ENCODE results near the gene AKR1C8.

AKR1C8 gene

DNA sequence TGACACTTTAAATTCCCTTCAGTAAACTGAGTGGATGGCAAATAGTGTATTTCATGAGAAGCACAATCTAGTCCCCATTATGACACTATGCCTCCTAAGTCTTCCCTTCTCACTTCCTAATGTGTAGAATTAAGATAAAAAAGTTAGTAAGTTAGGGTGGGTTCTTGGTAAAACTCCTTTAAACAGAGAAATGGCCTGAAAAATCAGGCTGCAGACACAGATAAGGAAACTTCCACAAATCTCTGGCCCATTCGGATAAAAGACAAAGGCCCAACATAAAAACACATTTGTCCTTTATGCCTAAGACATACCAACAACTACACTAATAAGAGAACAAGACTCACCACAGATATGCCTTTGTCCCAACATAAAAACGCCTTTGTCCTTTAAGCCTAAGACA lies 21.5 kb downstream of the AKR1C8 start (continued):
- TF ChIP-seq, protein P1, sequence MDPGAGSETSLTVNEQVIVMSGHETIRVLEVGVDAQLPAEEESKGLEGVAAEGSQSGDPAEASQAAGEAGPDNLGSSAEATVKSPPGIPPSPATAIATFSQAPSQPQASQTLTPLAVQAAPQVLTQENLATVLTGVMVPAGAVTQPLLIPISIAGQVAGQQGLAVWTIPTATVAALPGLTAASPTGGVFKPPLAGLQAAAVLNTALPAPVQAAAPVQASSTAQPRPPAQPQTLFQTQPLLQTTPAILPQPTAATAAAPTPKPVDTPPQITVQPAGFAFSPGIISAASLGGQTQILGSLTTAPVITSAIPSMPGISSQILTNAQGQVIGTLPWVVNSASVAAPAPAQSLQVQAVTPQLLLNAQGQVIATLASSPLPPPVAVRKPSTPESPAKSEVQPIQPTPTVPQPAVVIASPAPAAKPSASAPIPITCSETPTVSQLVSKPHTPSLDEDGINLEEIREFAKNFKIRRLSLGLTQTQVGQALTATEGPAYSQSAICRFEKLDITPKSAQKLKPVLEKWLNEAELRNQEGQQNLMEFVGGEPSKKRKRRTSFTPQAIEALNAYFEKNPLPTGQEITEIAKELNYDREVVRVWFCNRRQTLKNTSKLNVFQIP (CRISPR knock-in tag; IDR thresholded peaks at IDR 0.05; ENCODE audit: borderline replicate concordance, low read depth): no peak

DNA sequence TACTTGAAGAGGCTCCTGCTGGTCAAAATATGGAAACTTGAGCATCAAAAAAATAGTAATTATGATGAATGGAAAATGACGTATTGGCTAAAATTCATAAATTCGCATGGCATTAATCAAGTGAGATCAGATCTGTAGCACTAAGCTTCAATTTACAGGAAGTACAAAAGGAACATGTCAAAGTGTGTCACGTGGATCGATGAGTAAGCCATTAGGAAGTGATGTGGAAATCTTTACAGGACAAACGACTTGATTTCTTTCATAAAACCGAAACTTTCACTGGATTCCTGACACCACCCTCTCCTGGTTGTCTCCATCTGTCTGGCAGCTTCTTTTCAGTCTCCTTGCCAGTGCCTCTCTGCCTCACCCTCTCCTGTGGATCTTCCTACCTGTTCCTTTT lies 25.8 kb downstream of the AKR1C8 start:
- ATAC-seq: no peak
- TF ChIP-seq, protein P2, sequence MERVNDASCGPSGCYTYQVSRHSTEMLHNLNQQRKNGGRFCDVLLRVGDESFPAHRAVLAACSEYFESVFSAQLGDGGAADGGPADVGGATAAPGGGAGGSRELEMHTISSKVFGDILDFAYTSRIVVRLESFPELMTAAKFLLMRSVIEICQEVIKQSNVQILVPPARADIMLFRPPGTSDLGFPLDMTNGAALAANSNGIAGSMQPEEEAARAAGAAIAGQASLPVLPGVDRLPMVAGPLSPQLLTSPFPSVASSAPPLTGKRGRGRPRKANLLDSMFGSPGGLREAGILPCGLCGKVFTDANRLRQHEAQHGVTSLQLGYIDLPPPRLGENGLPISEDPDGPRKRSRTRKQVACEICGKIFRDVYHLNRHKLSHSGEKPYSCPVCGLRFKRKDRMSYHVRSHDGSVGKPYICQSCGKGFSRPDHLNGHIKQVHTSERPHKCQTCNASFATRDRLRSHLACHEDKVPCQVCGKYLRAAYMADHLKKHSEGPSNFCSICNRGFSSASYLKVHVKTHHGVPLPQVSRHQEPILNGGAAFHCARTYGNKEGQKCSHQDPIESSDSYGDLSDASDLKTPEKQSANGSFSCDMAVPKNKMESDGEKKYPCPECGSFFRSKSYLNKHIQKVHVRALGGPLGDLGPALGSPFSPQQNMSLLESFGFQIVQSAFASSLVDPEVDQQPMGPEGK (CRISPR knock-in tag; IDR thresholded peaks at IDR 0.05; ENCODE audit: borderline replicate concordance): no peak

DNA sequence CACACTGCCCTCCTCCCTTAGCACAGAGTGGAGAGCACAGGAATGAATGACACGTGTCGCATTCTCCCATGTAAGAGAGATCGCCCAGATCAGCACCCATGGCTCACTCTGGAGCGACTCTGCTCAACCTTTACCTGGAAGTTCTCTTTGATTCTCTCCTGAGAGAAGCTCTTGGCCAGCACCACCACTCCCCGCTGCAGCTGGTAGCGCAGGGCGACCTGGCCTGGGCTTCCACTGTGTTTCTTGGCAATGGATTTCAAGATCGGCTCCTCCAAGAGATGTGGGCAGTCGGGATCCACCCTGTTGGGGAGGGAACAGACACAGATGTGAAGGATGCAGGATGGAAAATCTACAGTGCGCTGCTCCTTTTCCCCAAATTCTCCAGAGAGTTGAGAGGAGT lies 27.4 kb downstream of the AKR1C8 start:
- no peak for ATAC-seq
- no peak for TF ChIP-seq ZNF70 (CRISPR knock-in tag; IDR thresholded peaks at IDR 0.05)
- TF ChIP-seq, protein P2 (CRISPR knock-in tag; IDR thresholded peaks at IDR 0.05; ENCODE audit: borderline replicate concordance): no peak
- TF ChIP-seq BACH2 (CRISPR knock-in tag; IDR thresholded peaks at IDR 0.05; ENCODE audit: borderline replicate concordance): no peak
- TF ChIP-seq ZFP30 (CRISPR knock-in tag; IDR thresholded peaks at IDR 0.05): no peak
- no peak for TF ChIP-seq GLIS3 (CRISPR knock-in tag; IDR thresholded peaks at IDR 0.05)
- TF ChIP-seq ZNF565 (CRISPR knock-in tag; conservative IDR thresholded peaks at IDR 0.05; ENCODE audit: low read depth): no peak
- TF ChIP-seq ZNF8 (CRISPR knock-in tag; IDR thresholded peaks at IDR 0.05): no peak
- TF ChIP-seq, protein P3, sequence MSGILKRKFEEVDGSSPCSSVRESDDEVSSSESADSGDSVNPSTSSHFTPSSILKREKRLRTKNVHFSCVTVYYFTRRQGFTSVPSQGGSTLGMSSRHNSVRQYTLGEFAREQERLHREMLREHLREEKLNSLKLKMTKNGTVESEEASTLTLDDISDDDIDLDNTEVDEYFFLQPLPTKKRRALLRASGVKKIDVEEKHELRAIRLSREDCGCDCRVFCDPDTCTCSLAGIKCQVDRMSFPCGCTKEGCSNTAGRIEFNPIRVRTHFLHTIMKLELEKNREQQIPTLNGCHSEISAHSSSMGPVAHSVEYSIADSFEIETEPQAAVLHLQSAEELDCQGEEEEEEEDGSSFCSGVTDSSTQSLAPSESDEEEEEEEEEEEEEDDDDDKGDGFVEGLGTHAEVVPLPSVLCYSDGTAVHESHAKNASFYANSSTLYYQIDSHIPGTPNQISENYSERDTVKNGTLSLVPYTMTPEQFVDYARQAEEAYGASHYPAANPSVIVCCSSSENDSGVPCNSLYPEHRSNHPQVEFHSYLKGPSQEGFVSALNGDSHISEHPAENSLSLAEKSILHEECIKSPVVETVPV (CRISPR knock-in tag; IDR thresholded peaks at IDR 0.05): no peak
- no peak for TF ChIP-seq TOX (CRISPR knock-in tag; IDR thresholded peaks at IDR 0.05; ENCODE audit: borderline replicate concordance)
- TF ChIP-seq CSDC2 (CRISPR knock-in tag; IDR thresholded peaks at IDR 0.05): no peak
- no peak for TF ChIP-seq ZFP3 (CRISPR knock-in tag; IDR thresholded peaks at IDR 0.05)
- no peak for TF ChIP-seq ESRRG (CRISPR knock-in tag; IDR thresholded peaks at IDR 0.05)
- no peak for TF ChIP-seq TCF4 (CRISPR knock-in tag; IDR thresholded peaks at IDR 0.05; ENCODE audit: borderline replicate concordance)
- no peak for TF ChIP-seq RARB (CRISPR knock-in tag; IDR thresholded peaks at IDR 0.05)
- TF ChIP-seq, protein P4, sequence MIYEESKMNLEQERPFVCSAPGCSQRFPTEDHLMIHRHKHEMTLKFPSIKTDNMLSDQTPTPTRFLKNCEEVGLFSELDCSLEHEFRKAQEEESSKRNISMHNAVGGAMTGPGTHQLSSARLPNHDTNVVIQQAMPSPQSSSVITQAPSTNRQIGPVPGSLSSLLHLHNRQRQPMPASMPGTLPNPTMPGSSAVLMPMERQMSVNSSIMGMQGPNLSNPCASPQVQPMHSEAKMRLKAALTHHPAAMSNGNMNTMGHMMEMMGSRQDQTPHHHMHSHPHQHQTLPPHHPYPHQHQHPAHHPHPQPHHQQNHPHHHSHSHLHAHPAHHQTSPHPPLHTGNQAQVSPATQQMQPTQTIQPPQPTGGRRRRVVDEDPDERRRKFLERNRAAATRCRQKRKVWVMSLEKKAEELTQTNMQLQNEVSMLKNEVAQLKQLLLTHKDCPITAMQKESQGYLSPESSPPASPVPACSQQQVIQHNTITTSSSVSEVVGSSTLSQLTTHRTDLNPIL (CRISPR knock-in tag; IDR thresholded peaks at IDR 0.05; ENCODE audit: low read depth): no peak
- no peak for TF ChIP-seq SNAI2 (CRISPR knock-in tag; IDR thresholded peaks at IDR 0.05)

DNA sequence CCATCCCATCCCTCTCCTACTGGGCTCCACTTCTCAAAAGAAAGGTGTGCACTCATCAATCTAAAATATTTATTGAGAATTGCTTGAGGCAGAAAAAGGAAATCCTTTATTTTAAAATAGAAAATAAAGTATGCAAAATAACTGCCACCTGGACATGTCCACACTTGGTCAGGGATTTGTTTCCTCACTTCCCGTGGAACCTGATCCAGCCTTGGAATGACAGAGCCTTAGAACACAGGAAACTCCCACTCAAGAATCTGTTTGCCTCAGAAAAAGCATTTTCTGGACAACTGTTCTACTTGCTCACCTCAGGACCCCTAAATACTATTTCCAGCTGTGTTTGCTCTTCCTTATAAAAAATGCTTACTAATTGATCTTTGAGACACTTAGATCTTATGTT lies 29.0 kb downstream of the AKR1C8 start:
- TF ChIP-seq RARB (CRISPR knock-in tag; IDR thresholded peaks at IDR 0.05) (no peak), ZNF70 (CRISPR knock-in tag; IDR thresholded peaks at IDR 0.05) (no peak), ZFP30 (CRISPR knock-in tag; IDR thresholded peaks at IDR 0.05) (no peak), ZNF565 (CRISPR knock-in tag; conservative IDR thresholded peaks at IDR 0.05; ENCODE audit: low read depth) (no peak), BACH2 (CRISPR knock-in tag; IDR thresholded peaks at IDR 0.05; ENCODE audit: borderline replicate concordance) (no peak), ARNTL (CRISPR knock-in tag; IDR thresholded peaks at IDR 0.05; ENCODE audit: borderline replicate concordance, low read depth) (no peak), SNAI2 (CRISPR knock-in tag; IDR thresholded peaks at IDR 0.05) (no peak), OSR1 (CRISPR knock-in tag; IDR thresholded peaks at IDR 0.05) (no peak), ESRRG (CRISPR knock-in tag; IDR thresholded peaks at IDR 0.05) (no peak), ZNF8 (CRISPR knock-in tag; IDR thresholded peaks at IDR 0.05) (no peak)
- TF ChIP-seq, protein P3 (CRISPR knock-in tag; IDR thresholded peaks at IDR 0.05): no peak
- TF ChIP-seq, protein P1 (CRISPR knock-in tag; IDR thresholded peaks at IDR 0.05; ENCODE audit: borderline replicate concordance, low read depth): no peak
- ATAC-seq: no peak
